ENCODE results near the gene SIK3. TPM values are rescaled to one million over a fixed set of nuclear protein-coding genes. Genes with fewer than 3 reads are reported as not detected.

Gene SIK3
- total RNA-seq, 4 donors from 2014 or later = 14.1 to 77.0 (median 40.7) TPM

DNA sequence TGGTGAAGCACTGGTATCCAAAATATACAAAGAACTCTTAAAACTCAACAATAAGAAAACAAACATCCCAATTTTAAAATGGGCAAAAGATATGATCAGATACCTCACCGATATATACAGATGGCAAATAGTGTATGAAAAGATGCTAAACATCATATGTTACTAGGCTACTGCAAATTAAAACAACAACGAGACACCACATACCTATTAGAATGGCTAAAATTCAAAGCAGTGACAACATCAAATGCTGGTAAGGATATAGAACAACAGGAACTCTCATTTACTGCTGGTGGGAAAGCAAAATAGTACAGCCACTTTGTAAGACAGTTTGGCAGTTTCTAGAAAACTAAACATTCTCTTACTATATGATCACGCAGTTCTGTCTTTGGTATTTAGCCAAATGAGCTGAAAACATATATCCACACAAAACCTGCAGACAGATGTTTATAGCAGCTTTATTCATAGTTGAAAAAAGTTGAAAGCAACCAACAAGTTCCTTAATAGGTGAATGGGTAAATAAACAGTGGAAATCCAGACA is 38.5 kb downstream of the SIK3 start:
- intact Hi-C loops (cut with DNase I; ENCODE audit: low total_unique reads) = no loop called here
- Histone ChIP-seq H3K9me3 (no peaks in the 10 kb centered on the region), H3K27ac (no peak overlapping the region), H3K36me3 (no peaks in the 10 kb centered on the region), H3K27me3 (no peaks in the 10 kb centered on the region), H3K4me3 (no peak overlapping the region), H3K4me1 (no peaks in the 10 kb centered on the region)
- TF ChIP-seq CTCF (IDR thresholded peaks at IDR 0.05) (no peak), POLR2A (IDR thresholded peaks at IDR 0.05) (no peak)
- no peak for DNase-seq

- Histone ChIP-seq H3K4me3 (no peak overlapping the region), H3K9me3 (no peaks in the 10 kb centered on the region), H3K4me1 (no peaks in the 10 kb centered on the region), H3K27me3 (no peaks in the 10 kb centered on the region), H3K27ac (no peak overlapping the region), H3K36me3 (no peaks in the 10 kb centered on the region)
- TF ChIP-seq CTCF (IDR thresholded peaks at IDR 0.05) (no peak), POLR2A (IDR thresholded peaks at IDR 0.05) (no peak)
- intact Hi-C loops (cut with DNase I; ENCODE audit: low total_unique reads) = no loop called here
- no peak for DNase-seq
Observed at GRCh38 chr11:117058761-117059261, 39.4 kb downstream of the SIK3 start.

DNA sequence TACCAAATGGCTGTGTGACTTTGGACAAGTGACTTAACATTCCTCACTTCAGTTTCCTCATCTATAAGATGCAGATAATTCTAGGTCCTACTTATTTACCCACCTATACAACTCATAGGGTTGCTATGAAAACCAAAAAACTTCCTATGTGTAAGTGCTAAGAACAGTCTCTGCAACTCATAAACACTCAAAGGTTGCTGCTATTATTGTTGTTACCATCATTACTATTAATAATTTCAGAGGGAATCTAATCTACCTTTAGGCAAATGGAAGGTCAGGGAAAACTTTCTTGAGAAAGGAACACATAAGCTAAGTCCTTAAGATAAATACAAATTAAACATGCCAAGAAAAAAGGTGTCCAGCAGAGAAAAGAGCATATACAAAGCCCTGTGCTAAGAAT is 40.5 kb downstream of the SIK3 start:
- Histone ChIP-seq H3K4me3 (no peak overlapping the region), H3K9me3 (no peaks in the 10 kb centered on the region), H3K27ac (no peak overlapping the region), H3K27me3 (no peaks in the 10 kb centered on the region), H3K36me3 (no peaks in the 10 kb centered on the region), H3K4me1 (no peaks in the 10 kb centered on the region)
- intact Hi-C loops (cut with DNase I; ENCODE audit: low total_unique reads) = no loop called here
- TF ChIP-seq CTCF (IDR thresholded peaks at IDR 0.05) (no peak), POLR2A (IDR thresholded peaks at IDR 0.05) (no peak)
- DNase-seq = no peak

DNA sequence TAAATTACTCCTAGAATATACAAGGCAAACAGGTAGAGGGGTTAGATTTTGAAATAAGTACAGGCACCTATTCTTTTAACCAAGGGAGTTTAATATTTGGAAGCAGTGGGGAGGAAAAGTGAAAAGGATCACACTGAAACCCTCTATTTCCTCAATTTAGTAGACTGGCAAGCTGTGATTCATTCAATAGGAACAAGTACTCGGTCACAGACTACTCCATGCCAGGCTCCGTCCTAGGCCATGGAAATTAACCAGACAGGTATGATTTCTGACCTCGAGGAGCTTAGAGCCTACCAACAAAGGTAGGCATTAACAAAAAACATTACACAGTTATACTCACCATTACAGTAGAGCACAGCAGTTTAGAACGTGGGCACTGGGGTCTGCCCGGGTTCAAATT is 40.9 kb downstream of the SIK3 start:
- TF ChIP-seq CTCF (IDR thresholded peaks at IDR 0.05) = no peak
- no peak for TF ChIP-seq POLR2A (IDR thresholded peaks at IDR 0.05)
- intact Hi-C loops (cut with DNase I; ENCODE audit: low total_unique reads) = no loop called here
- H3K27me3 ChIP-seq = no peaks in the 10 kb centered on the region
- no peak overlapping the region for H3K27ac ChIP-seq
- H3K9me3 ChIP-seq = no peaks in the 10 kb centered on the region
- DNase-seq = no peak
- H3K36me3 ChIP-seq = no peaks in the 10 kb centered on the region
- no peaks in the 10 kb centered on the region for H3K4me1 ChIP-seq
- H3K4me3 ChIP-seq = no peak overlapping the region

DNA sequence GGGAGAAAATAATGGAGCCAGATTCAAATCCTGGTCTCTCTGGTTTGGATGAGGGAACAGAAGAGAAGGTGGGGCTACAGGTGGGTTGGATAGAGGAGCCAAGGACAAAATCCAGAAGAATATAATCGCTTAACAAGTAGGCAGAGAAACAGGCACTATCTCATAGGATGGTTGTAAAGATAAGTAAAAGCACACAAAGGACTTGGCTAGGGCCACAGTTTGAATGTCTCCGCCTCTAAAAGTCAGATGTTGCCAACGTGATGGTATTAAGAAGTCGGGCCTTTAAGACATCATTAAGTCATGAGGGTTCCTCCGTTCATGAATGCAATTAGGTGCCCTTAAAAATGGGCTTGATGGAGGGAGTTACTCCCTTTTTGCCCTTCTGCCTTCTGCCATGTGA is 42.8 kb downstream of the SIK3 start:
- intact Hi-C loops (cut with DNase I; ENCODE audit: low total_unique reads) = no loop called here
- TF ChIP-seq POLR2A (IDR thresholded peaks at IDR 0.05) (no peak), CTCF (IDR thresholded peaks at IDR 0.05) (no peak)
- no peaks in the 10 kb centered on the region for H3K4me1 ChIP-seq
- no peak overlapping the region for H3K4me3 ChIP-seq
- no peaks in the 10 kb centered on the region for H3K27me3 ChIP-seq
- DNase-seq = no peak
- no peaks in the 10 kb centered on the region for H3K9me3 ChIP-seq
- H3K27ac ChIP-seq = no peak overlapping the region
- H3K36me3 ChIP-seq = no peaks in the 10 kb centered on the region
